OCI-LY3 (cell line): Measurements from ENCODE around the gene GARS1.

ENCODE experiments used
- H2AFZ ChIP-seq: fragments of 200-600, 300-600 bp; shearing (Covaris generic); 2 replicates; pipeline ENCODE4 v1.6.0; 2014; ENCODE audit warnings: antibody characterized with exemption, low read depth, low read length
- H3K27ac ChIP-seq: fragments of 200-600, 300-600 bp; sonication (generic); 2 replicates; pipeline ENCODE4 v1.5.1; 2014; ENCODE audit warnings: mild to moderate bottlenecking, low read length, moderate library complexity, mixed read lengths
- H3K27me3 ChIP-seq: fragments of 200-600, 300-600 bp; sonication (generic); 2 replicates; pipeline ENCODE4 v1.6.1; 2014; ENCODE audit warnings: low read depth, low read length, mixed read lengths
- H3K36me3 ChIP-seq: fragments of 200-600, 300-600 bp; sonication (generic); replicated peaks from 2 replicates; pipeline ENCODE3; 2014; ENCODE audit warnings: low read depth, low read length, mixed read lengths
- H3K4me1 ChIP-seq: fragments of 300-600, 200-600 bp; sonication (generic); 2 replicates; pipeline ENCODE4 v1.6.1; 2014; ENCODE audit warnings: low read length, mixed read lengths
- H3K4me2 ChIP-seq: fragments of 200-600, 300-600 bp; sonication (generic); 2 replicates; pipeline ENCODE4 v1.6.1; 2014; ENCODE audit warnings: low read length, mixed read lengths
- H3K4me3 ChIP-seq: fragments of 300-600, 200-600 bp; sonication (generic); 2 replicates; pipeline ENCODE4 v1.5.1; 2014; ENCODE audit warnings: antibody characterized with exemption, mild to moderate bottlenecking, low read length, moderate library complexity
- H3K79me2 ChIP-seq: fragments of 300-600, 200-600 bp; shearing (Covaris generic); 2 replicates; pipeline ENCODE4 v1.6.1; 2014; ENCODE audit warnings: mild to moderate bottlenecking, low read length, mixed read lengths
- H3K9ac ChIP-seq: fragments of 300-600, 200-600 bp; shearing (Covaris generic); 2 replicates; pipeline ENCODE4 v1.6.0; 2014; ENCODE audit warnings: mild to moderate bottlenecking, low read length, moderate library complexity
- H3K9me3 ChIP-seq: fragments of 200-600, 300-600 bp; shearing (Covaris generic); 2 replicates; pipeline ENCODE4 v1.6.1; 2014; ENCODE audit warnings: low read length, mixed read lengths; ENCODE audit not compliant: insufficient read depth
- H4K20me1 ChIP-seq: fragments of 200-600, 300-600 bp; sonication (generic); 2 replicates; pipeline ENCODE4 v1.6.1; 2016; ENCODE audit warnings: low read length, mixed read lengths; ENCODE audit not compliant: insufficient read depth
- CTCF ChIP-seq: fragments of 200-600, 300-600 bp; sonication (generic); IDR thresholded peaks from 2 replicates; pipeline ENCODE4 v1.5.1; 2014; ENCODE audit warnings: antibody characterized with exemption, low read length, low read depth
- EZH2phosphoT487 ChIP-seq: fragments of 200-600 bp; shearing (Covaris generic); IDR thresholded peaks from 2 replicates; pipeline ENCODE4 v1.6.1; 2018; ENCODE audit warnings: antibody characterized with exemption, mixed run types, low read depth

The GARS1 gene

GRCh38 chr7:30604901-30605300 is 10.2 kb downstream of the GARS1 start:
- H2AFZ ChIP-seq: no peak overlapping the region
- H3K27ac ChIP-seq: no peak overlapping the region
- H3K9me3 ChIP-seq: no peaks in the 10 kb centered on the region
- peaks cover 58% of the 10 kb centered on the region for H3K36me3 ChIP-seq
- no peak overlapping the region for H3K9ac ChIP-seq
- H3K27me3 ChIP-seq: no peaks in the 10 kb centered on the region
- 0 out of 2 replicates have a peak, but pooled peaks cover 6% of the 10 kb centered on the region for H4K20me1 ChIP-seq
- H3K4me3 ChIP-seq: no peak overlapping the region
- no peak for TF ChIP-seq CTCF
- no peak for TF ChIP-seq EZH2phosphoT487
- H3K4me1 ChIP-seq: no peaks in the 10 kb centered on the region
- H3K79me2 ChIP-seq: peaks cover 33% of the 10 kb centered on the region
- H3K4me2 ChIP-seq: no peak overlapping the region

GRCh38 chr7:30605832-30606231 is 11.2 kb downstream of the GARS1 start:
- no peak overlapping the region for H3K4me2 ChIP-seq
- no peak overlapping the region for H3K27ac ChIP-seq
- TF ChIP-seq CTCF: no peak
- TF ChIP-seq EZH2phosphoT487: no peak
- H3K27me3 ChIP-seq: no peaks in the 10 kb centered on the region
- no peak overlapping the region for H3K9ac ChIP-seq
- H3K9me3 ChIP-seq: no peaks in the 10 kb centered on the region
- no peaks in the 10 kb centered on the region for H3K4me1 ChIP-seq
- H3K4me3 ChIP-seq: no peak overlapping the region
- no peak overlapping the region for H2AFZ ChIP-seq
- peaks cover 32% of the 10 kb centered on the region for H3K79me2 ChIP-seq
- 0 out of 2 replicates have a peak, but pooled peaks cover 6% of the 10 kb centered on the region for H4K20me1 ChIP-seq
- peaks cover 57% of the 10 kb centered on the region for H3K36me3 ChIP-seq

GRCh38 chr7:30612658-30613265 is 18.1 kb downstream of the GARS1 start:
- Histone ChIP-seq H2AFZ (no peak overlapping the region), H3K36me3 (peaks cover 54% of the 10 kb centered on the region), H3K79me2 (peaks cover 38% of the 10 kb centered on the region), H3K27ac (no peak overlapping the region), H3K4me2 (no peak overlapping the region), H3K9ac (no peak overlapping the region), H3K4me1 (no peaks in the 10 kb centered on the region), H4K20me1 (peaks cover 8% of the 10 kb centered on the region; the same call in 1 of the 2 replicates), H3K4me3 (no peak overlapping the region), H3K9me3 (no peaks in the 10 kb centered on the region), H3K27me3 (no peaks in the 10 kb centered on the region)
- TF ChIP-seq EZH2phosphoT487 (no peak), CTCF (no peak)

- no peaks in the 10 kb centered on the region for H3K27me3 ChIP-seq
- peaks cover 35% of the 10 kb centered on the region for H3K79me2 ChIP-seq
- H3K4me2 ChIP-seq: no peak overlapping the region
- TF ChIP-seq EZH2phosphoT487: no peak
- no peak for TF ChIP-seq CTCF
- no peaks in the 10 kb centered on the region for H3K4me1 ChIP-seq
- no peak overlapping the region for H3K27ac ChIP-seq
- no peak overlapping the region for H3K9ac ChIP-seq
- peaks cover 3% of the 10 kb centered on the region; the same call in 1 of the 2 replicates for H4K20me1 ChIP-seq
- H3K36me3 ChIP-seq: peaks cover 52% of the 10 kb centered on the region
- H2AFZ ChIP-seq: no peak overlapping the region
- no peak overlapping the region for H3K4me3 ChIP-seq
- H3K9me3 ChIP-seq: no peaks in the 10 kb centered on the region
Observed at GRCh38 chr7:30613366-30614325, 19.0 kb downstream of the GARS1 start.
